ENCODE measurements around the gene CCDC177.
"Not testable (repeated sequence)": the region's sequence is repeated elsewhere in the genome, so short reads cannot be mapped to it uniquely, and the experiment has no call there.

Gene CCDC177

GRCh38 chr14:69599431-69599830, 24.8 kb upstream of the CCDC177 start:
- DNase-seq (ENCODE audit: low read depth), result not testable (repeated sequence)

DNA sequence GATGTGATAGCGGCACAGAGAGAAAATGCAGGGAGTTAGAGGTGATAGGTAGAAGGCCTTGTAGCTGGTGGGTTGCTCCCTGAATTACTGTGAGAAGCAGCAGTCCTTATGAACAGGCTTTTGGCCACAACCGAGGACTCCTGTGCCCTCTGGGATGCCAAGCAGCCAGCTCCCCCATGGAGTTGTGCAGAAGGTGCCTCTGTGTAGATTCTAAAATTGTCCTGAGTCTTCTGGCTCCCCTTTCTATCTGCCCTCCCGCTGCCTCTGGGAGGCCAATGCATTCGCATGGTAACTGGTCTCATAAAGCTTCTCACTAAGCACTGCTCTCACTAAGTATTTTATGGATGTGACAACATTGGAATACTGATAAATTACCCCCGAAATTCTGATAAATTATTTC, 20.7 kb upstream of the CCDC177 start:
- no peak for DNase-seq (ENCODE audit: low read depth)

DNA sequence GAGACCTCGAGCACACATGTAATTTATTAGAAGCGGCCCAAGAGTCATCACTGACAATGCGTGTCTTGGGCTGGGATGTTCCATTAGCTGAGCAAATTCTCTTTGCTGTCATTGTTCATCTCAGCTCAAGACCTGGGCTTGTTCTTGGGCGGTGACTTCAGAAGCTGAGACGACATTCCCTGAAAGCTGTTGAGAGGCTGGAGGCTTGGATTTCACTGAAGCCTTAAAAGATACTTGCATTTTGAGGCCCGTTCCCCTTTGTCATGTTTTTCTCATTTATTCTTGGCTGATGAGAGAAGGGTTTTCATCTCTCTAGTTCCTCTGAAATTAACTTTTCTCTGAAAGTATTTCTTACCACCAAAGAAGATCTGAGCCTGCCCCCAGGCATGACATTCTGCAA, 20.2 kb upstream of the CCDC177 start:
- no peak for DNase-seq (ENCODE audit: low read depth)

DNA sequence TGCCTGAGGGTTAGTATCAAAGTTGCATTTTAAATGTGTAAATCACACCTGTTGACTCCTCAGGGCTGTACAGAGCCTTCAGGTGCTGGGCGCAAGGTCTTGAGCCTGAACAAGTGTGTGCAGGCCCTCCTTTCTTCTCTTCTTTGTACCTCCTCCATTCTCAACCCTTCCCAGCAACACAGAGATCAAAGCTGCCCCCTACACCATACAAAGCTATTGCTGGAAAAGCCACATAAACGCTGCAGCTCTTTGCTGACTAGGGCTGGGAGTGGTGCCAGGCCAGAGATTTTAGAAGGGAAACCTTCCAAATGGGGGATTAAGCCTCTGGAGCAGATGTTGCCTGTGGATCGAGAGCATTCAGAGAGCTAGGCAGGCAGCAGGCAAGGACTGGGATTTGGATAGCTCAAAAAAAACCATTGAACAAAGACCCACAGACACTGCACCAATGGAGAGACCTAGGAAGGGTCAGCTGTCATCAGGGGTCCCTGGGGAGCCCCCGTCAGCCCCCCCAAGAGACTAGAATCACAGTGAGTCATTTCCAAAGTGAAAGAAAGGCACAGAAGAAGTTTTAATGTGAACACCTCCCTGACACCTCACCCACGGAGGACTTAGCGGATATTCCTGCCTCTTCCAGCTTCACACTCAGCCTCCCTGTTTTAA, 18.5 kb upstream of the CCDC177 start:
- DNase-seq (ENCODE audit: low read depth), result no peak

DNA sequence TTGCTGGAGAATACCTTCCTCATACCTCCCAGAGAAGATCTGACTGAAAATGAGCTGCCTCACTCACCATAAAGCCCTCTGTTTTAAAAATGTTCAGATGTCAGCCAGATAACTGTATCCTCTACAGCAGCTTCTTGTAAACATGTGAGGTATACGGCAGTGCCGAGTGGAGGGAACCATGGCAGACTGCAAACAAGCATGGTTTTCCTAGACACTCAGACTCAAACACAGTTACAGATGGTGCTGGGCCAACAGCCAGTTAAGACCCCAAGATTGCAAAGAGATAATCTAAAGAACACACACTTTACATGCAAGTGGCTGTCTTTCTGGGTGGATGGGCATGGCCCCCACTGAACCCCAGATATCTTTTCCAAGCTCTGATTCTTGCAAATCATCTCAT, 16.6 kb upstream of the CCDC177 start:
- DNase-seq (ENCODE audit: low read depth), result no peak

DNA sequence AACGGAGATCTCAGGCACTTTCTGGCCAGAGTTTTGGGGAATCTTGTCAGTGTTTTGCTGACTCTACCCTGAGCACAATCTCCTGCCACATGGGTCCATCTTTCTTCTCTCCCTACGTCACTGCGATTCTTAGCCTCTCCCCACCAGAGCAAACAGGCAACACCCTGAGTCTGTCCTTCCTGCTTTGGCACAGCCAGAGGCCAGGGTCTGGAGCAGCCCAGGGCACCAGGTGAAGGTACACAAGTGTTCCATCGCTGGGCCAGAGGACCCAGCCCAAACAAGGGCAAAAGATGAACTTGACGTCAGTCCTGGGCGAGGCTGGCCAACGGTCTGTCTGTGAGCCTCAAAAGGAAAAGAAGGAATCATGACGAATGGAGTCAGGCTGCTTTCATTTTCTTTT, 12.7 kb upstream of the CCDC177 start:
- DNase-seq (ENCODE audit: low read depth), result no peak

GRCh38 chr14:69586404-69586803, 11.7 kb upstream of the CCDC177 start:
- DNase-seq (ENCODE audit: low read depth), result no peak

GRCh38 chr14:69584389-69584788, 9.7 kb upstream of the CCDC177 start:
- no peak for DNase-seq (ENCODE audit: low read depth)

- no peak for DNase-seq (ENCODE audit: low read depth)
These were observed 8.2 kb upstream of the CCDC177 start for GRCh38 chr14:69582829-69583228.

DNA sequence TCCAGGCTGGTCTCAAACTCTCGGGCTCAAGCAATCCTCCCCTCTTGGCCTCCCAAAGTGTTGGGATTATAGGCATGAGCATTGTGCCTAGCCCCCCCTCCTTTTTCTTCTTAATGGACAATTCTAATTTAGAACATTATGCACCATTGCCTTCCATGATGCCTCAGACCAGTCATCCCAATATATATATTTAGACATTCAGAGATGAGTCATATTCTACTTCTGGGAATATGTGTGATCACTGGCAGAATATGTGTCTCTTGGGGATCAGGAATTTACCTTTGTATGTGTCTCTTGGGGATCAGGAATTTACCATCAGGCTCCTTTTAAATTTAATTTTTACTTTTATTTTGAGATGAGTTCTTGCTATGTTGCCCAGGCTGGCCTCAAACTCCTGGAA, 7.5 kb upstream of the CCDC177 start:
- no peak for DNase-seq (ENCODE audit: low read depth)

DNA sequence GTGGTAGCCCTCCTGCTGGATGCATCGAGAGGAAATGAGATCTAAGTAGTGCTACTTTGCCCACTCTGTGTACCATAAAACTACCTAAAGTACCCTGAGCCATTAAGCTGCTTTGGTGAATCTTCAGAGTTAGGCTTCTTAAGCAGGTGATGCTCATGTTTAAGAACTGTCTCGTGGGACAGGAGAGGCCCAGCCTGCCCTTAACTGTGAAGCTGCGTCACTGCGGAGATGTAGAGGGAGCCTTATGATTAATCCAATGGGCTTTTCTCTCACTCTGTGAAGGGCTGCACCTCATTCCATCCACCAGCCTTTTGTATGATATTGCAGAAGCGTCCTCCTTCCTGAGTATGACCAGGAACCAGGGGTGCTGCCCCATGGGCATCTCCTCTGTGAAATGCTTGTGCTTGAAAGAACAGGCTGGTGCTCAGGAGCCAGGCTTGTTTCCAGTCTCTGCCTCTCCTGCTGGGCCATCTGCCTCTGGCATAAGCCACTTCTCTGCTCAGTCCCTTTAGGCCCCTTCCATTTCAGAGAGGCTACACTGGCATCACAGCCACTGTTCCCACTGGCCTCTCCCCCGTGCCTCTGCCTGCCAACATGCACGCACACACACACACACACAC, 6.8 kb upstream of the CCDC177 start:
- no peak for DNase-seq (ENCODE audit: low read depth)

GRCh38 chr14:69580009-69580577, 5.4 kb upstream of the CCDC177 start:
- DNase-seq (ENCODE audit: low read depth), result no peak

- no peak for DNase-seq (ENCODE audit: low read depth)
These were observed 4.8 kb upstream of the CCDC177 start for GRCh38 chr14:69579476-69579875.

GRCh38 chr14:69574954-69575295, 254 bp upstream of the CCDC177 start:
- DNase-seq (ENCODE audit: low read depth), result no peak

DNA sequence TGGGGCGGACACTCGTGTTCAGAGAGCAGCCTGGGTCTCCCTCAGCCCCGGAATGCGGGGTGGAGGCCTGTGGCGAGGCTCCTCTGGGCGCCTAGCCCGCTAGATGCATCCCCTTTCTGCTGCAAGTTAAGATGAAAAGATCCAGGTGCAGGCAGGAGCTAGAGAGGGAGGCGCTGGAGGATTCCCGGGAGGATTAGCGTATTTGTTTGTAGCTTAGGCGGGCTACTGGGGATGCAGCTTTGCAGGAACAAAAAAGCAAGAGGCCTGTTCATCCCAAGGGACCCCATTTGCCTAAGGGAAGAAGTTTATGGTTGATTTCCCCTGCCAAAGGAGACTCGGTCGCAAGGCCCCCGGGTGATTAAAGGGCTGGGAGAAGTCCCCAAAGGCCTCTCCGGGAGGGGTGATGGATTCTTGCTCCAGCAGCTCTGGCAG, 824 bp downstream of the CCDC177 start:
- no peak for DNase-seq (ENCODE audit: low read depth)

GRCh38 chr14:69573205-69573830, 1.4 kb downstream of the CCDC177 start:
- DNase-seq (ENCODE audit: low read depth), result no peak

- DNase-seq (ENCODE audit: low read depth), result no peak
These were observed 1.9 kb downstream of the CCDC177 start for GRCh38 chr14:69572841-69573135.

GRCh38 chr14:69572030-69572840, 2.4 kb downstream of the CCDC177 start:
- DNase-seq (ENCODE audit: low read depth), result no peak

- DNase-seq (ENCODE audit: low read depth), result no peak
These were observed 3.1 kb downstream of the CCDC177 start for GRCh38 chr14:69571449-69572029.

GRCh38 chr14:69570836-69571330, 3.8 kb downstream of the CCDC177 start:
- DNase-seq (ENCODE audit: low read depth), result no peak

DNA sequence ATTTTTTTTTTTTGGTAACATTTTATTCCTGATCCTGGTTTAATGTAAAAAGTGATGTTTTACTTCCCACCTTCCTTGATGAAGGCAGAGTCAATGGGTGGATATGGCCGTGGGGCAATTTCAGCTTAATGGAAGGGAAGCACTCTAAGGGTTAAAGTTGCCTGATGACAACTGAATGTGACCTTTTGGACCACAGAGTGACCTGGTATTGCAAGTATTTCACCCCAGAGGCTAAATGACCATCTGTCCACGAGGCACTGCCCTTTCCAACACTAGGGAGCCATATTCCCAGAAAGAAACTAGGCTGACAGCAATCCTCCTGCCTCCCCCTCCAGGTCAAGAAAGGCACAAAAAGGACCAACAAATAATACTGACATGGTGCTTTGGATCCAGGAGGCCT, 4.8 kb downstream of the CCDC177 start:
- no peak for DNase-seq (ENCODE audit: low read depth)

DNA sequence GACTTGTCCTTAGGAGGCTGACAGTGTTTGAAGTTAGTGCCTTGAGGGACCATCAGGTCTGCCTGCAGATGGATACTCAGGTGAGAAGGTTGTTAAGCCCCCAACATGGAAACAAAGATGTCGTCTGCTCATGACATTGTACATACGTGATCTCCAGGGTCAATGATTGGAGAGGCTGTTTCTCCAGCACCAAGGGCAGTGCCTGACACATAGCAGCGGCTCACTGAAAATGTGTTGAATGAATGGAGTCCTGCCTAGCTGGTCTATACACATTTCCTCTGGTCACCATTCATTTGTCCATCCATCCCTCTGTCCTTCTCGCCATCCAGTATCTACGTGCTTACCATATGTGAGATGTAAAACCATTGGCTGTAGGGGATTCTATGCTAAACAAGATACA, 7.1 kb downstream of the CCDC177 start:
- DNase-seq (ENCODE audit: low read depth), result no peak
